ENCODE measurements around the gene SPTBN1.

DNA sequence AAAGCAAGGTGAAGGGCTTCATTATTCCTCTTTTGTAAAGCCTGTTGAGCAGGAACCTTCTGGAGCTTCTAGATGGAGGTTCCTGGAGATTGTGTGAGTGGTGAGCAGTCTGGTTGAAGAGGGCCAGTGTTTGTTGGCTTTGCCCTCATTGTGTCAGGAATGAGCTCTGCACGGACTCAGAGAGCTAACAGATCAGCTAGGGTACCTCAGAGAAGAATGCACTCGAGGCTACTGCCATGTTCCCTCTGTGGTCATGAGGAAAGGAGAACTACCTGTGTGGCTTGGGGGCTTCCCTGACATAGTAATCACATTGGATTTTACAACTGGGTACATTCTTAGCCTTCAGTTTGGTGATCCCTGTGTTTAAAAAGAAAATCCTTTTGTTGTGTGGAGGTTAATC lies 46.6 kb downstream of the SPTBN1 start:
- TF ChIP-seq YY1 (IDR thresholded peaks at IDR 0.05; ENCODE audit: insufficient read depth, insufficient replicate concordance, low read depth, low read length) (no peak), ZZZ3 (CRISPR knock-in tag; IDR thresholded peaks at IDR 0.05; ENCODE audit: borderline replicate concordance) (no peak), ZNF24 (IDR thresholded peaks at IDR 0.05) (no peak), SMC3 (IDR thresholded peaks at IDR 0.05; ENCODE audit: low read length) (no peak), EP300 (IDR thresholded peaks at IDR 0.05; ENCODE audit: low read depth in 2 of 2, low read length in 2 of 2) (no peak), EP300 (CRISPR knock-in tag; IDR thresholded peaks at IDR 0.05; ENCODE audit: borderline replicate concordance) (no peak), EZH2 (conservative IDR thresholded peaks at IDR 0.05; ENCODE audit: low read depth, low read length) (no peak), NFYB (CRISPR knock-in tag; IDR thresholded peaks at IDR 0.05) (no peak), KDM5A (IDR thresholded peaks at IDR 0.05; ENCODE audit: borderline replicate concordance, low read length) (no peak)
- TF ChIP-seq, protein P1, sequence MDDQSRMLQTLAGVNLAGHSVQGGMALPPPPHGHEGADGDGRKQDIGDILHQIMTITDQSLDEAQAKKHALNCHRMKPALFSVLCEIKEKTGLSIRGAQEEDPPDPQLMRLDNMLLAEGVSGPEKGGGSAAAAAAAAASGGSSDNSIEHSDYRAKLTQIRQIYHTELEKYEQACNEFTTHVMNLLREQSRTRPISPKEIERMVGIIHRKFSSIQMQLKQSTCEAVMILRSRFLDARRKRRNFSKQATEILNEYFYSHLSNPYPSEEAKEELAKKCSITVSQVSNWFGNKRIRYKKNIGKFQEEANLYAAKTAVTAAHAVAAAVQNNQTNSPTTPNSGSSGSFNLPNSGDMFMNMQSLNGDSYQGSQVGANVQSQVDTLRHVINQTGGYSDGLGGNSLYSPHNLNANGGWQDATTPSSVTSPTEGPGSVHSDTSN (CRISPR knock-in tag; IDR thresholded peaks at IDR 0.05; ENCODE audit: borderline replicate concordance), result no peak
- TF ChIP-seq, protein P2, sequence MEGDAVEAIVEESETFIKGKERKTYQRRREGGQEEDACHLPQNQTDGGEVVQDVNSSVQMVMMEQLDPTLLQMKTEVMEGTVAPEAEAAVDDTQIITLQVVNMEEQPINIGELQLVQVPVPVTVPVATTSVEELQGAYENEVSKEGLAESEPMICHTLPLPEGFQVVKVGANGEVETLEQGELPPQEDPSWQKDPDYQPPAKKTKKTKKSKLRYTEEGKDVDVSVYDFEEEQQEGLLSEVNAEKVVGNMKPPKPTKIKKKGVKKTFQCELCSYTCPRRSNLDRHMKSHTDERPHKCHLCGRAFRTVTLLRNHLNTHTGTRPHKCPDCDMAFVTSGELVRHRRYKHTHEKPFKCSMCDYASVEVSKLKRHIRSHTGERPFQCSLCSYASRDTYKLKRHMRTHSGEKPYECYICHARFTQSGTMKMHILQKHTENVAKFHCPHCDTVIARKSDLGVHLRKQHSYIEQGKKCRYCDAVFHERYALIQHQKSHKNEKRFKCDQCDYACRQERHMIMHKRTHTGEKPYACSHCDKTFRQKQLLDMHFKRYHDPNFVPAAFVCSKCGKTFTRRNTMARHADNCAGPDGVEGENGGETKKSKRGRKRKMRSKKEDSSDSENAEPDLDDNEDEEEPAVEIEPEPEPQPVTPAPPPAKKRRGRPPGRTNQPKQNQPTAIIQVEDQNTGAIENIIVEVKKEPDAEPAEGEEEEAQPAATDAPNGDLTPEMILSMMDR (CRISPR knock-in tag; IDR thresholded peaks at IDR 0.05), result no peak
- TF ChIP-seq, protein P3, sequence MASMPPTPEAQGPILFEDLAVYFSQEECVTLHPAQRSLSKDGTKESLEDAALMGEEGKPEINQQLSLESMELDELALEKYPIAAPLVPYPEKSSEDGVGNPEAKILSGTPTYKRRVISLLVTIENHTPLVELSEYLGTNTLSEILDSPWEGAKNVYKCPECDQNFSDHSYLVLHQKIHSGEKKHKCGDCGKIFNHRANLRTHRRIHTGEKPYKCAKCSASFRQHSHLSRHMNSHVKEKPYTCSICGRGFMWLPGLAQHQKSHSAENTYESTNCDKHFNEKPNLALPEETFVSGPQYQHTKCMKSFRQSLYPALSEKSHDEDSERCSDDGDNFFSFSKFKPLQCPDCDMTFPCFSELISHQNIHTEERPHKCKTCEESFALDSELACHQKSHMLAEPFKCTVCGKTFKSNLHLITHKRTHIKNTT (CRISPR knock-in tag; IDR thresholded peaks at IDR 0.05), result no peak
- TF ChIP-seq, protein P4, sequence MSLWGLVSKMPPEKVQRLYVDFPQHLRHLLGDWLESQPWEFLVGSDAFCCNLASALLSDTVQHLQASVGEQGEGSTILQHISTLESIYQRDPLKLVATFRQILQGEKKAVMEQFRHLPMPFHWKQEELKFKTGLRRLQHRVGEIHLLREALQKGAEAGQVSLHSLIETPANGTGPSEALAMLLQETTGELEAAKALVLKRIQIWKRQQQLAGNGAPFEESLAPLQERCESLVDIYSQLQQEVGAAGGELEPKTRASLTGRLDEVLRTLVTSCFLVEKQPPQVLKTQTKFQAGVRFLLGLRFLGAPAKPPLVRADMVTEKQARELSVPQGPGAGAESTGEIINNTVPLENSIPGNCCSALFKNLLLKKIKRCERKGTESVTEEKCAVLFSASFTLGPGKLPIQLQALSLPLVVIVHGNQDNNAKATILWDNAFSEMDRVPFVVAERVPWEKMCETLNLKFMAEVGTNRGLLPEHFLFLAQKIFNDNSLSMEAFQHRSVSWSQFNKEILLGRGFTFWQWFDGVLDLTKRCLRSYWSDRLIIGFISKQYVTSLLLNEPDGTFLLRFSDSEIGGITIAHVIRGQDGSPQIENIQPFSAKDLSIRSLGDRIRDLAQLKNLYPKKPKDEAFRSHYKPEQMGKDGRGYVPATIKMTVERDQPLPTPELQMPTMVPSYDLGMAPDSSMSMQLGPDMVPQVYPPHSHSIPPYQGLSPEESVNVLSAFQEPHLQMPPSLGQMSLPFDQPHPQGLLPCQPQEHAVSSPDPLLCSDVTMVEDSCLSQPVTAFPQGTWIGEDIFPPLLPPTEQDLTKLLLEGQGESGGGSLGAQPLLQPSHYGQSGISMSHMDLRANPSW (CRISPR knock-in tag; IDR thresholded peaks at IDR 0.05; ENCODE audit: borderline replicate concordance), result no peak
